ENCODE results near the gene MED9. TPM values are rescaled to one million over a fixed set of nuclear protein-coding genes. Genes with fewer than 3 reads are reported as not detected.

Gene MED9
- total and polyA plus RNA-seq, 4 donors = 10.8 to 15.4 (median 13.3) TPM

GRCh38 chr17:17509601-17510425 lies 33.0 kb downstream of the MED9 start:
- H3K27ac ChIP-seq (ENCODE audit: low read depth in 1 of 2, low read length in 1 of 2) = no peak overlapping the region
- H3K4me3 ChIP-seq = no peak overlapping the region
- no peaks in the 10 kb centered on the region for H3K9me3 ChIP-seq (ENCODE audit: control insufficient read depth in 4 of 4, insufficient read depth in 3 of 4, low read length in 3 of 4)
- no peak for TF ChIP-seq CTCF (IDR thresholded peaks at IDR 0.05; ENCODE audit: control extremely low read depth, extremely low read depth)
- H3K9ac ChIP-seq (ENCODE audit: insufficient read depth in 1 of 2, low read length in 2 of 2) = no peak overlapping the region
- peaks cover 0 to 11% (median 0%) of the 10 kb centered on the region in 5 donors for H3K4me1 ChIP-seq (ENCODE audit: control insufficient read depth in 5 of 5, insufficient read depth in 5 of 5, low read length in 5 of 5)
- H3K36me3 ChIP-seq (ENCODE audit: control insufficient read depth in 4 of 4, insufficient read depth in 4 of 4, low read length in 4 of 4) = no peaks in the 10 kb centered on the region
- ATAC-seq (ENCODE audit: insufficient read depth, low FRiP score) (no peak), DNase-seq (no peak)
- no peaks in the 10 kb centered on the region for H3K27me3 ChIP-seq (ENCODE audit: control insufficient read depth in 3 of 3, insufficient read depth in 3 of 3, low read length in 2 of 3)
- WGBS, 2 donors = 92 to 94% methylated on average over 21 of the region's 21 CpGs

- Histone ChIP-seq H3K9ac (ENCODE audit: insufficient read depth in 1 of 2, low read length in 2 of 2) (no peak overlapping the region), H3K27ac (ENCODE audit: low read depth in 1 of 2, low read length in 1 of 2) (no peak overlapping the region), H3K4me1 (ENCODE audit: control insufficient read depth in 5 of 5, insufficient read depth in 5 of 5, low read length in 5 of 5) (peaks cover 0 to 9% (median 0%) of the 10 kb centered on the region in 5 donors), H3K9me3 (ENCODE audit: control insufficient read depth in 4 of 4, insufficient read depth in 3 of 4, low read length in 3 of 4) (no peaks in the 10 kb centered on the region), H3K36me3 (ENCODE audit: control insufficient read depth in 4 of 4, insufficient read depth in 4 of 4, low read length in 4 of 4) (no peaks in the 10 kb centered on the region), H3K4me3 (no peak overlapping the region), H3K27me3 (ENCODE audit: control insufficient read depth in 3 of 3, insufficient read depth in 3 of 3, low read length in 2 of 3) (no peaks in the 10 kb centered on the region)
- 76 to 84% methylated on average over 20 of the region's 20 CpGs for WGBS, 2 donors
- DNase-seq (no peak), ATAC-seq (ENCODE audit: insufficient read depth, low FRiP score) (no peak)
- no peak for TF ChIP-seq CTCF (IDR thresholded peaks at IDR 0.05; ENCODE audit: control extremely low read depth, extremely low read depth)
Observed at GRCh38 chr17:17510456-17511292, 33.9 kb downstream of the MED9 start.

GRCh38 chr17:17511293-17511741 lies 34.5 kb downstream of the MED9 start:
- H3K4me3 ChIP-seq = no peak overlapping the region
- no peak for TF ChIP-seq CTCF (IDR thresholded peaks at IDR 0.05; ENCODE audit: control extremely low read depth, extremely low read depth)
- no peak overlapping the region for H3K27ac ChIP-seq (ENCODE audit: low read depth in 1 of 2, low read length in 1 of 2)
- H3K9me3 ChIP-seq (ENCODE audit: control insufficient read depth in 4 of 4, insufficient read depth in 3 of 4, low read length in 3 of 4) = no peaks in the 10 kb centered on the region
- no peak for DNase-seq
- no peaks in the 10 kb centered on the region for H3K36me3 ChIP-seq (ENCODE audit: control insufficient read depth in 4 of 4, insufficient read depth in 4 of 4, low read length in 4 of 4)
- H3K9ac ChIP-seq (ENCODE audit: insufficient read depth in 1 of 2, low read length in 2 of 2) = no peak overlapping the region
- ATAC-seq (ENCODE audit: insufficient read depth, low FRiP score) = no peak
- 66 to 80% methylated on average over 12 of the region's 12 CpGs for WGBS, 2 donors
- no peaks in the 10 kb centered on the region for H3K27me3 ChIP-seq (ENCODE audit: control insufficient read depth in 3 of 3, insufficient read depth in 3 of 3, low read length in 2 of 3)
- peaks cover 0 to 8% (median 0%) of the 10 kb centered on the region in 5 donors for H3K4me1 ChIP-seq (ENCODE audit: control insufficient read depth in 5 of 5, insufficient read depth in 5 of 5, low read length in 5 of 5)
